Measurements from ENCODE around the gene MRPS18B. TPM values are rescaled to one million over a fixed set of nuclear protein-coding genes. Genes with fewer than 3 reads are reported as not detected.

Gene MRPS18B
- total RNA-seq, 4 donors from 2014 or later, result 35.0 to 41.2 (median 36.7) TPM

GRCh38 chr6:30571075-30571761, 46.4 kb upstream of the MRPS18B start, which contains the start of gene ABCF1:
TSS of gene ABCF1 (plus strand) at chr6:30571442. CDS start at chr6:30571488, 46 bp downstream.
- Histone ChIP-seq H3K4me1 (peaks cover 5 to 58% (median 17%) of the 10 kb centered on the region in 3 donors), H3K36me3 (peaks cover 0 to 10% of the 10 kb centered on the region in 2 donors), H3K9me3 (no peaks in the 10 kb centered on the region), H3K27me3 (no peaks in the 10 kb centered on the region), H3K4me3 (peak within 1 kb of the TSS; percentile 52 to 69), H3K27ac (peak within 1 kb of the TSS; percentile 81 to 92 (median 86))
- ATAC-seq, result peak; percentile 99
- TF ChIP-seq POLR2AphosphoS5 (IDR thresholded peaks at IDR 0.05) (peak; percentile 82), EP300 (IDR thresholded peaks at IDR 0.05) (no peak), POLR2A (IDR thresholded peaks at IDR 0.05) (peak; percentile 56 to 58)
- WGBS, 2 donors (ENCODE audit: low coverage in 1 of 2), result 0% methylated on average over 12 to 45 of the region's 59 CpGs

- WGBS, 2 donors (ENCODE audit: low coverage in 1 of 2), result 0% methylated on average over 7 to 8 of the region's 8 CpGs
- Histone ChIP-seq H3K9me3 (no peaks in the 10 kb centered on the region), H3K27ac (peak overlapping the region; percentile 58 to 92 (median 86)), H3K4me3 (peak overlapping the region; percentile 52 to 69), H3K36me3 (peaks cover 0 to 15% of the 10 kb centered on the region in 2 donors), H3K27me3 (no peaks in the 10 kb centered on the region), H3K4me1 (peaks cover 5 to 58% (median 17%) of the 10 kb centered on the region in 3 donors)
- no peak for ATAC-seq
- no peak for TF ChIP-seq EP300 (IDR thresholded peaks at IDR 0.05)
- TF ChIP-seq POLR2AphosphoS5 (IDR thresholded peaks at IDR 0.05), result no peak
- TF ChIP-seq POLR2A (IDR thresholded peaks at IDR 0.05), result no peak
- TF ChIP-seq CTCF (IDR thresholded peaks at IDR 0.05), result no peak
These were observed 45.9 kb upstream of the MRPS18B start for GRCh38 chr6:30571762-30572082.

GRCh38 chr6:30572148-30572547, 45.5 kb upstream of the MRPS18B start:
- Histone ChIP-seq H3K4me1 (peaks cover 5 to 58% (median 17%) of the 10 kb centered on the region in 3 donors), H3K27ac (peak overlapping the region; percentile 58 to 92 (median 86))
- ATAC-seq, result no peak

GRCh38 chr6:30573113-30573512, 44.5 kb upstream of the MRPS18B start:
- WGBS, 2 donors (ENCODE audit: low coverage in 1 of 2), result 57 to 60% methylated on average over 3 to 4 of the region's 4 CpGs
- H3K36me3 ChIP-seq, result peaks cover 0 to 29% of the 10 kb centered on the region in 2 donors
- no peak for ATAC-seq
- TF ChIP-seq POLR2A (IDR thresholded peaks at IDR 0.05) (no peak), POLR2AphosphoS5 (IDR thresholded peaks at IDR 0.05) (no peak), EP300 (IDR thresholded peaks at IDR 0.05) (no peak), CTCF (IDR thresholded peaks at IDR 0.05) (no peak)
- no peak overlapping the region for H3K4me3 ChIP-seq
- peaks cover 5 to 58% (median 17%) of the 10 kb centered on the region in 3 donors for H3K4me1 ChIP-seq
- H3K27me3 ChIP-seq, result no peaks in the 10 kb centered on the region
- H3K9me3 ChIP-seq, result no peaks in the 10 kb centered on the region
- no peak overlapping the region for H3K27ac ChIP-seq

More at GRCh38 chr6:30572148-30572547, 45.5 kb upstream of the MRPS18B start:
- no peaks in the 10 kb centered on the region for H3K27me3 ChIP-seq
- peak overlapping the region; percentile 52 to 69 for H3K4me3 ChIP-seq
- peaks cover 0 to 19% of the 10 kb centered on the region in 2 donors for H3K36me3 ChIP-seq
- TF ChIP-seq POLR2A (IDR thresholded peaks at IDR 0.05) (no peak), POLR2AphosphoS5 (IDR thresholded peaks at IDR 0.05) (no peak), CTCF (IDR thresholded peaks at IDR 0.05) (no peak), EP300 (IDR thresholded peaks at IDR 0.05) (no peak)
- no peaks in the 10 kb centered on the region for H3K9me3 ChIP-seq

GRCh38 chr6:30578051-30578450, 39.6 kb upstream of the MRPS18B start:
- Histone ChIP-seq H3K27me3 (no peaks in the 10 kb centered on the region), H3K27ac (no peak overlapping the region), H3K36me3 (peaks cover 0 to 78% of the 10 kb centered on the region in 2 donors), H3K4me1 (peaks cover 0 to 27% (median 0%) of the 10 kb centered on the region in 3 donors), H3K9me3 (no peaks in the 10 kb centered on the region), H3K4me3 (no peak overlapping the region)
- no peak for ATAC-seq
- 90 to 95% methylated on average over 5 to 6 of the region's 8 CpGs for WGBS, 2 donors (ENCODE audit: low coverage in 1 of 2)
- TF ChIP-seq POLR2A (IDR thresholded peaks at IDR 0.05) (no peak), EP300 (IDR thresholded peaks at IDR 0.05) (no peak), POLR2AphosphoS5 (IDR thresholded peaks at IDR 0.05) (no peak), CTCF (IDR thresholded peaks at IDR 0.05) (no peak)

Data from gastroesophageal sphincter (tissue), 4 donors.